NCI-H526 treated with DMSO at 0.1 percent for 48 hours (cell line): ENCODE data around the gene PAPPA.
A peak's percentile ranks its signal among the peaks of the same experiment; 100 is the strongest.

ENCODE experiments used
- DNase-seq: peaks from one replicate; lab custom pipeline; 2025; lab: John Stamatoyannopoulos, UW

The PAPPA gene

GRCh38 chr9:116422119-116422979 lies 268.8 kb downstream of the PAPPA start:
- no peak for DNase-seq

DNA sequence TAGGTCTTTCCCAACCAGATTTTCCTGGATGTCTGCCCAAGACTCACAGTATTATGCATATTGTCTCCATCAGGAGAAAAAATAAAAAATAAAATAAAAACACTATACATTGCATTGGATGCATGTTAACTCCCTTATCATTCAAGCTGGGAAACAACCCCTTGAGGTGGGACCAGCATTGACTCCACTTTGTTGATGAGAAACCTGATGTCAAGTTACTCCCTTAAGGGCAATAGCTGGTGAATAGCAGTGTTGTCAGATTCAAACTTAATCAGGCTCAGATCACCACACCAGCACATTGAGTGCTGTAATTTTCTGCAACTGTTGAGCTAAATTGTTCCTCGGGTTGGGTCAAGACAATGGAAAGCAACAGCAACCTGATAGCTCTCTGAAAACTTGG lies 269.6 kb downstream of the PAPPA start:
- no peak for DNase-seq

DNA sequence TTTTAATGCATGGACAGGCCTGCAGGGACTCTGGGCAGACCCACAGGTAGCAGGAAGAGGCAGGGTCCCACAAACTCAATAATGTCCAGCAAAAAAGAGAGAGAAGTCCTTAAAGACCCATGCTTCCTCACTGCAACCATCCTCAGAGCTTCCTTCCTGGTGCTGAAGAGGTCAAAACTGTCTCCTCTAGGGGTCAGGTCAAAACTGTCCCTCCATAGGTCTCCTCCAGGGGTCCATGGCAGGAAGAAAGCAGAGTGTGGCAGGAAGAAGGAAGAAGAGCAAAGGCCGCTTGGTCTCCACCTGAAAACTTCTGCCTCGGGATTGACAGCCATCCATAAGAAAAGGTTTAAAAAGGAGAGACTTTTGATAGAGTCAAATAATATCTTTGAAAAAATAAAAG lies 271.7 kb downstream of the PAPPA start:
- no peak for DNase-seq

DNA sequence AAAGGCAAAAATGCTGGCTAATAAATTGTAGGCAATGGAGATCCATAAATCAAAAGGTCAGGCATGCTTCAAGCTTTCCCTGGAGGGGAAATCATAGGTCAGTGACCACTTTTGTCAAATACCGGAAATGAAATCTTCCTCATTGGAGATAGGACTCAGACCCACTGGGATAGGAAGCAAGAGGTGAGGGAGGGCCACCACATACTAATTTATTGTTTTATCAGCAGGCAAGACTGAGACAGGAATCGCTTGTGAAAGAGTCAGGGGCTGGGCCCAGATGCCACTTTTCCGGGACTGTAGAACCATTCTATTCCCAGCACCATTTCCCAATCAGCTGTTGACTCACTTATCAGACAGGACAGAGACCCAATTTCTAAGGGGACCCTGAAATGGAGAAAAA lies 277.3 kb downstream of the PAPPA start:
- no peak for DNase-seq

- no peak for DNase-seq
These were observed 278.5 kb downstream of the PAPPA start for GRCh38 chr9:116432051-116432450.

GRCh38 chr9:116434314-116434713 lies 280.7 kb downstream of the PAPPA start:
- DNase-seq: no peak

- no peak for DNase-seq
These were observed 282.1 kb downstream of the PAPPA start for GRCh38 chr9:116435706-116436105.

GRCh38 chr9:116436121-116436520 lies 282.5 kb downstream of the PAPPA start:
- no peak for DNase-seq

GRCh38 chr9:116437411-116438370 lies 284.1 kb downstream of the PAPPA start:
- no peak for DNase-seq

DNA sequence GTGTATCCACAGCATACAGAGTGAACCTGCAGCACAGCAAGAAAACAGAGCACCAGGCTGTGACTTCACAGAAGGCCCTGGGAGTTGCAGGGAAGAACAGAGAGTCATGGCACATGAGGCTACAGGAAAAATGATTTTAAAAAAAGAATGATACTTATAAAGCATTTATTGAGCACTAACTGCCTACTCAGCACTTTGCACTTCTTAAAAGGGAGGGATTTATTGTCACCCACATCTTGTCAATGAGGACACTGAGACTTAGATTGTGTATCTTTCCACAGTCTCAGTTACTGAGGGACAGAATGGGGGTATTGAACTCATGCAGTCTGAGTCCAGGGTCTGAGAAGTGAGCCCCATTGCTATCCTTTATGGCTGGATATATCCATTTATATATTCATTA lies 288.9 kb downstream of the PAPPA start:
- DNase-seq: no peak

DNA sequence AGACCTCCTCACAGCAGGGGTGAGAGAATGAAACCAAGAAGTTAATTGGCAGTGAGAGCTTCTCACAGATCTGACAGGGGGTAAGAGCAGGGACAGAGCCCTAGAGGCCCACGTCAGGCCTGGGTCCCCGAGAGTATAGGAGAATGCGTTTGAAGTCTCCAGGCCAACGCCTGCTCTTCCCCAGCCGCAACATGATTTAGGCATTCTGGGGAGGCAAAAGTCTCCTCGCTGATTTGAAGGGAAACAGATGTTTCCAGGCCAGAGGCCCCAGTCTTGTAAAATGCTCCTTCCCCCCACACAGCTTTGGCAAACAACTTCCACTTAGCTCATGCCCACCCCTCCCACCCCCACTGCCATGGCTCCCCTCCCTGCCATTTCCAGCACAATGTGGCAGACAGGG lies 294.3 kb downstream of the PAPPA start:
- no peak for DNase-seq

GRCh38 chr9:116448431-116448830 lies 294.8 kb downstream of the PAPPA start:
- DNase-seq: no peak

- DNase-seq: no peak
These were observed 296.4 kb downstream of the PAPPA start for GRCh38 chr9:116449949-116450348.

DNA sequence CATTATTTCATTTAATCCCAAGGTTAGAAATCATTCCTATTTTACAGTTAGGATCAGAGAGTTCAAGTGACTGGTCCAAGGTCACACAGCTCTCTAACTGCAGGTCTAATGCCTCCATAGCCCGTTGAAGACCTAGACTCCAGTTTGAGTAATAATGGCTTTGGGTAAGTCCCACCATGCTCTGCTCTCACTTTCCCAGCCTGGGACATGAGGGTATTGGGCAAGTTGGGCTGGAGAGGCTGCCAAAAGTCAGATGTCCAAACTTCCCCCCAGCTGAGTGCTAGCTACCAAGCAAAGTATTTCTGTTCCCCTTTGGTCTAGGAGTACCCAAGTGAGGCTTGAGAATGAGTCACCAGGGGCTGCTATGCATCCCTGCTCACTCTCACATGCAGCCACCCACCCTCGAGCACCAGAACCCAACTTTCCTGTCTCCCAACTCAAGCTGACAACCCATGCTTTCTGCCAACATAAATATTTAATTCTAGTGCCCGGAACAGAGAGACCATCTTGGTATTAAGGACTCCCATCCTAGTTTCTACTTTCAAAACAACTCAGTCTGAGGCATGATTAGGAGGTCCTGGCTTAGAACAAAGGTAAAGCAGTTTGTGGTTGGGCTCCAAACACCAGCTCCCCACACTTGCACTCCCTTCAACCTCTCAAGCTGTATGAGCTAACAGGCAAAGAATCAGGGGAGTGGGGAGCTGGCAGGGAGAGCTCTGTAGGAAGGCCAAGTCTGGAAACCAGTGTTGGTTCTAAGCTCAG lies 297.0 kb downstream of the PAPPA start:
- DNase-seq: no peak

GRCh38 chr9:116451500-116452115 lies 298.0 kb downstream of the PAPPA start:
- peak; percentile 23 for DNase-seq
